ENCODE data around the gene NOVA2.

DNA sequence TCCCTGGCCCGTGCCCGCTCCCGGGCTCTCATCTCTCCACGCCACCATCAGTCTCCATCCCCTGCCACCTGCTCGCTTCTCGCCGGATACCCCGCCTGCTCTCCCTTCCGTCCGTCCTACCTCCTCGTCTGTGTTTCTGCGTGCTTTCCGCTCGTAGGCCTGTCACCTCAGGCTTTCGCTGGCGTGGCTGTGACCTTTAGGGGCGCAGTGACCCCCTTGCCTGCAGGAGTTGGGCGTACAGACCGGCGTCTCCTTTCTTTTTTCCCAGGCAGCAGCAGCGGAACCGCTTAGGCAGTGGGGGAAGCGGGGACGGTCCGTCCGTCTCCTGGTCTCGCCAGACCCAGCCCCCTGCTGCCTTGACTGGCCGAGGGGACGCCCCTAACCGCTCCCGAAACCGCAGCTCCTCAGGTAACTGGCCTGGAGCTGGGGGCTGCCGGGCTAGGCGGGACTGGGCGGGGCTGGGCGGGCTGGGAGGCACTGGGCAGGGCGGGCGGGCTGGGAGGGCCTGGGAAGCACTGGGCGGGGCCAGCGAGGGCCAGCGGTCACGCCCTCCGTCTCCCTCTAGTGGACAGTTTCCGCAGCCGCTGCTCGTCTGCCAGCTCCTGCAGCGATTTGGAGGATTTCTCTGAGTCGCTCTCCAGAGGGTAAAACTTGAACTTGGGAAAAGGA is 42.9 kb upstream of the NOVA2 start:
- TF ChIP-seq, protein P1, sequence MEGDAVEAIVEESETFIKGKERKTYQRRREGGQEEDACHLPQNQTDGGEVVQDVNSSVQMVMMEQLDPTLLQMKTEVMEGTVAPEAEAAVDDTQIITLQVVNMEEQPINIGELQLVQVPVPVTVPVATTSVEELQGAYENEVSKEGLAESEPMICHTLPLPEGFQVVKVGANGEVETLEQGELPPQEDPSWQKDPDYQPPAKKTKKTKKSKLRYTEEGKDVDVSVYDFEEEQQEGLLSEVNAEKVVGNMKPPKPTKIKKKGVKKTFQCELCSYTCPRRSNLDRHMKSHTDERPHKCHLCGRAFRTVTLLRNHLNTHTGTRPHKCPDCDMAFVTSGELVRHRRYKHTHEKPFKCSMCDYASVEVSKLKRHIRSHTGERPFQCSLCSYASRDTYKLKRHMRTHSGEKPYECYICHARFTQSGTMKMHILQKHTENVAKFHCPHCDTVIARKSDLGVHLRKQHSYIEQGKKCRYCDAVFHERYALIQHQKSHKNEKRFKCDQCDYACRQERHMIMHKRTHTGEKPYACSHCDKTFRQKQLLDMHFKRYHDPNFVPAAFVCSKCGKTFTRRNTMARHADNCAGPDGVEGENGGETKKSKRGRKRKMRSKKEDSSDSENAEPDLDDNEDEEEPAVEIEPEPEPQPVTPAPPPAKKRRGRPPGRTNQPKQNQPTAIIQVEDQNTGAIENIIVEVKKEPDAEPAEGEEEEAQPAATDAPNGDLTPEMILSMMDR (IDR thresholded peaks at IDR 0.05; ENCODE audit: borderline replicate concordance, extremely low read depth, low read length, poor library complexity, severe bottlenecking): peak; percentile 61
- no peak for TF ChIP-seq EZH2 (IDR thresholded peaks at IDR 0.05; ENCODE audit: borderline replicate concordance, low read depth, low read length, severe bottlenecking)

Data from DND-41 (cell line).